GM21526 (cell line): ENCODE data around the gene SPACA6.

Experiments
- ATAC-seq: cut with Tn5 transposase; IDR thresholded peaks from one replicate; pipeline ENCODE4 v1.9.1; 2021; ENCODE audit warnings: moderate library complexity; ENCODE audit not compliant: unreplicated experiment, low FRiP score

SPACA6 gene

GRCh38 chr19:51688671-51689571, 4.2 kb upstream of the SPACA6 start:
- ATAC-seq: no peak

DNA sequence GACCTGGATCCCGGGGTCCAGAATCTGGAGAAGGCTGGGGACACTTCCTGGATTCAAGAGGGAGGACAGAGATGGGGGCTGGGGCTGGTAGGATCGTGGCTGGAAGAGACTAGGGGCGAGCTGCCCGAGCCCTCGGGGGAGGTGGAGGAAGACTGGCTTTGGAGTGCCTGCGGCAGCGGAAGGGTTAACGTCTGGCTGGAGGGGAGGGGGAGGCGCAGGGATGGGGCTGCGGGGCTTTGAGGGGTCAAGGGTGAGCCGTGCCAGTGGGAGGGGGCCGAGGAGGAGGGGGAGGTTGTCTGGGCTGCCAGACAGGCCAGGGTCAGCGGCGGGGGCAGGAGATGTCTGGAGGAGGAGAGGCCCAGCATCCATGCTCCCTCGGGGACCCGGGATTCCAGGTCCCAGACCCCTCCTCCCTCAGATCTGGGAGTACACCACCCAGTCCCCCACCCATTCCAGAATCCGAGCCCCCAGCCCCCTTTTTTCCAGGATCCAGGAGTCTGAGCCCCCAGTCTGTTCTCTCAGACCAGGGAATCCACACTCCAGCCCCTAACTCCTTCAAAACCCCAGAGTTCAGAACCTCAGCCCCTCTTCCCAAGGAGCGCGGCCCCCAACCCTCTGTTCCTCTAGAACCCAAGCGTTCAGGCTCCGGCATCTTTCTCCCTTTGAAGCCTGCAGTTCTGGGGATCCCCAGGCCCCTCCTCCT, 3.2 kb upstream of the SPACA6 start:
- ATAC-seq: no peak

DNA sequence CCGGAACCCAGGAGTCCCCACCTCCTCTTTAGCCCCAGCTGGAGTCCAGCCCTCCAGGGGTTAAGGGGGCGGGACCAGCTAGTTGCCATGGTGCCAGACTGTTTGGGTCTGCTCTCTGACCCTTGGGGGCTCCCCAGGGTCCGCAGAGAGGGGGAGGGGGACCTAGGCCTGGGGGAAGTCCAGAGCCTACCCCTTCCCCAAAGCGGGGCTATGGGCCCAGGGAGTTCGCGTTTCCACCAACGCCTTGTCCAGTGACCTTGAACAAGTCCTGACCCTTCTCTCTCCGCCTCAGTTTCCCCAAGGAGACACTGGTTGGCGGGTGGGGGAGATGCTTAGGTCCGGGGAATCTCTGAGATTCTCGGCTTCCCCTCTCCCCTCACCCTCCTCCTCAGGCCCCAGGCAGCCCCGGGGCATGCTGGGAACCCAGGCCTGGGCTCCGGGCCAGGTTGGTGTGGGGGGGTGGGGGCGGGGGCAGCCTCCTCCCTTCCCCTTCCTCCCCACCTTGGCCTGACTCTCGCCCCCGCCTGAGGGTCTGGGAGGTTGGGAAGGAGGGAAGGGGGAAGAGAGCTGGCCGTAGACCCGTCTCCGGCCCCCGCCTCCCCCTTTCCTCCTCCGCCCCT, 2.6 kb upstream of the SPACA6 start:
- no peak for ATAC-seq

- ATAC-seq: no peak
Measured at GRCh38 chr19:51691074-51691583, 2.0 kb upstream of the SPACA6 start.

DNA sequence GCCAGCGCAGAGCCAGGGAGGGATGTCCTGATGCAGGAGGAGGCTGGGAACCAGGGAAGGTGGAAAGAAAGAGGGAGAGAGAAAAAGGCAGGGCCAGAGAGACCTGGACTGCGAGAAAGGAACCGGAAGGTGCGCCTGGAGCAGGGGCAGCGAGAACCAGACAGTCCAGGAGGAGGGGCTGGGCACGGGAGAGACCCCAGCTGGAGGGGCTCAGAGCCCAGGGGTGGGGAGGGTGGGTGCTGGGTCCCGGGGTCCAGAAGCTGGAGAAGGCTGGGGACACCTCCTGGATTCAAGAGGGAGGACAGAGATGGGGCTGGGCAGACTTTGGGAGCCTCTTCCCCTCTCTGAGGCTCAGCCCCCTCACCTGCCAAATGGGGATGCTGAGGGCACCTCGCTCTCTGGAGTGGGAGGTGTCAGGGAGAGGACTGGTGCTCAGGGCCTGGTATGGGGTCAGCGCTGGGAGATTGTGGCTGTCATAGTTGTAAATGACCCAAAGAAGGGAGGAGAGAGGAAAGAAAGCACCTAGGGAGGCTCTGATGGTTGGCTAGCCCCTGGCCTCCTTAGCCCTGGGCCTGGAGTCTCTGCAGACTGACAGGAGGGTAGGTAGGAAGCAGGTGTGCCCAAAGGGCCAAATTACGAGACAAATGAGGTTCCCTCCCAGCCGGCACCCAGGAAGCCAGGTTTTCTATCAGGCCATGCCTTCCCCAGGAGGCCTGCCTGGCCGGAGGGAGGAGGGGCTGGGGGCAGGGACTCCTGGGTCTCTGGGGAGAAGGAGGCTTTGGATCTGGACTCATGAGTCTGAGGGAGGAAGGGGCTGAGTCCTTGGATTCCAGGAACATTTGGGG, 1.3 kb upstream of the SPACA6 start:
- no peak for ATAC-seq

GRCh38 chr19:51692468-51692867, 662 bp upstream of the SPACA6 start:
- no peak for ATAC-seq

DNA sequence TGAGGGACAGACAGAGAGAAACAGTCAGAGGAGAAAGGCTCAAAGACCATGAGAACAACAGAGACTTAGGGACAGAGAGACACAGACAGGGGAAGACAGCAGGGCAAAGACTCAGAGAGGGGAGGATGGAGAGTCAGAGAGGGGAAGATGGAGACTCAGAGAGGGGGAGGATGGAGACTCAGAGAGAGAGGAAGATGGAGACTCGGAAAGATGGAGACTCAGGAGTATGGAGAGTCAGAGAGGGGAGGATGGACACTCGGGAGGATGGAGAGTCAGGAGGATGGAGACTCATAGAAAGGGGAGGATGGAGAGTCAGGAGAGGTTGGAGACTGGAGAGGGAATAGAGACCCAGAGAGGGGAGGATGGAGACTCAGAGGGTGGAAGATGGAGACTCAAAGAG, 689 bp downstream of the SPACA6 start:
- ATAC-seq: no peak

- ATAC-seq: no peak
Measured at GRCh38 chr19:51694318-51695085, 1.4 kb downstream of the SPACA6 start.

- no peak for ATAC-seq
Measured at GRCh38 chr19:51695088-51695487, 2.0 kb downstream of the SPACA6 start.

DNA sequence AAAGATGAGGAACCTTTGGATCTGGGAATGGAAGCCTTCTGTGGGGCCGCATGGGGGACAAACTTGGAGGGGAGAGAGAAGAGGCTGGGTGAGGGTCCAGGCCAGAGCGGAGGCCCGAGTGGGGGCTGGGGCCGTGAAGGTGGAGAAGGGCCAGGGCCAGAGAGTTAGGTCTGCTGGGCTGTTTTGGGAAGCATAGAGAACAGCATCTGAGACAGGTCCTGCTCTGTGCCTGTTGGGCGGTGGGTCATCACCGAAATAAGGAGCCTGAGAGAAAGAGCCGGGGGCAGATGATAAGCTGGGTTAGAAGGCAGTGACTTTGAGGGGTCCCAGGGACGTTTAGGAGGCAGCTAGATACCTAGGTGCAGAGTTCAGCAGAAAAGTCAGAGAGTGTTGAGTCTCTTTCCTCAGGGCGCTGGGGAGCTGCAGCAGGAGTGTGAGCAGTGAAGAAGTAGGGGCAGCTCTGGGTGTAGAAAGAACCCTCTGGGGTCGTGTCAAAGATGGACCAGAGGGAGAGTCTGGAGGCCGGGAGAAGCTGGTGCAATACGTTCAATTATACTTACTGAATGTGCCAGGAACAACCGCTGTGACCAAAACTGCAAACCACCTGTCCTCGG, 2.7 kb downstream of the SPACA6 start:
- no peak for ATAC-seq

DNA sequence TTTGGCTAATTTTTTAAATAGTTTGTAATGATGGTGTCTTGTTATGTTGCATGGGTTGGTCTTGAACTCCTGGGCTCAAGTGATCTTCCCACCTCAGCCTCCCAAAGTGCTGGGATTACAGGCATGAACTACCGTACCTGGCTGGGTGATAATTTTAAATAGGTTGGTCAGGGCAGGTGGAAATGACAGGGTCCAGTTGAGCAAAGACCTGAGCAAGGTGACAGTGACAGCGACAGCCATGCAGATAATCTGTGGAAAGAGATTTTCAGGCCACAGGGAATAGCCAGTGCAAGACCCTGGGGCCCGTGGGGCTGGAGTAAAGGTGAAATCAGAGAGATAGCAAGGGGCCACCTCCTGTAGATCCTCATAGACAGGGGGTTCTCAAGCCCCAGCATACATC, 3.5 kb downstream of the SPACA6 start:
- ATAC-seq: no peak

DNA sequence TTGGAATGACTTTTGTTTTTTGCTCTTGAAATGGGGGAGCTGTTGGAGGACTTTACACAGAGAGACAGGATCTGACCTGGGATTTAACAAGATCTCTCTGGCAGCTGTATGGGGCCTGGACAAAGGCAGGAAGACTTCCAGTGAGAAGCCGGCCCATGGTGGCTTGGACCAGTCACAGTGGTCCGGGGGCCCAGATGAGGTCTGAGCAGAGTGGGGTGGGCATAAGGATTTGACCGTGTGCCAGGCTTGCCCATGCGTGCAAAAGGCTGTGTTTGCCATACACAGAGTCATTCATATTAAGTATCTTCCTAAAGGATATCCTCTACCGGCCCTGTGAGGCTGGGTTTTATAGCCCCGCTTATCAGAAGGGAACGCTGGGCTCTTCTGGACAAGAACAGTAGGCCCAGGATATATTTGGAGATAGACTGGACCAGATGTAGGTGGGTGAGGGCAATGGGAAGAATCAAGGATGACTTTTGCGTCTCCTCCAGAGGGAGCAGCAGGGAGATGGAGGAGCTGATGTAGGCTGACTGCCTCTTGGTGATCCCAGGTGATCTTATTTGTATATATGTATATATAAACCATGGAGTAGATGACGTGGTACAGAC, 4.1 kb downstream of the SPACA6 start:
- ATAC-seq: no peak

- ATAC-seq: no peak
Measured at GRCh38 chr19:51698296-51698695, 5.2 kb downstream of the SPACA6 start.

DNA sequence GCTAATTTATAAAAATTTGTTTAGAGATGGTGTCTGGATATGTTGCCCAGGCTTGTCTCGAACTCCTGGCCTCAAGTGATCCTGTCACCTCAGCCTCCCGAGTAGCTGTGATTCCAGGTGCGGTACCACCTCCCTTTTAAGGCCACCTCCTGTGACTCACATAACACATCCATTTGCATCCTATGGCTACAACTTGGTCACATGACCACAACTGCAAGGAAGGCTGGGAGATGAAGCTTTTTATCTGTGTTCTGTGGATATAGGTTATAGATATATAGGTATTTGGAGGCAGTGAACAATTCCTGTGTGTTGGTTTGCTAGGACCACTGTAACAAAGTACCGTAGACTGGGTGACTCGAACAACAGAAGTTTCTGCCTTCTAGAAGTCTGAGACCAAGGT, 6.0 kb downstream of the SPACA6 start:
- ATAC-seq: no peak

DNA sequence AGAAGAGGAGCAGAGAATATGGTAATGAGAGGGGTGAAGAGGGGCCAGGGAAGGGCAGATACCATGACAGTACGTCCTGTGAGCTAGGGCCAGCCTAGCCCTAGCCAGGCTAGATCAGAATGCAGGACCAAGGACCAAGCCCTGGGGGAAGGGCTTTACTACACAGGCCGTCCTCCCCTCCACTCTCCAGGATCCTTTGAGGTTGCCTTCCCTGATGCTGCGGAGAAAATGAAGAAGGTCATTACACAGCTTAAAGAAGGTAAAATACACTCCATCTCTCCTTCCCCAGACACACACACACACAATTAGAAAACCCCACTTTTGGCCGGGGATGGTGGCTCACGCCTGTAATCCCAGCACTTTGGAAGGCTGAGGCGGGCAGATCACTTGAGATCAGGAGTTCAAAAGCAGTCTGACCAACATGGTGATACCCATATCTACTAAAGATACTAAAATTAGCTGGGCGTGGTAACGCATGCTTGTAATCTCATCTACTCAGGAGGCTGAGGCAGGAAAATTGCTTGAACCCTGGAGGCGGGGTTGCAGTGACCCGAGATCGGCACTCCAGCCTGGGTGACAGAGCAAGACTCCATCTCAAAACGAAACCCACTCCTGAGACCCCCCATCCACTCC, 8.5 kb downstream of the SPACA6 start:
- ATAC-seq: no peak

DNA sequence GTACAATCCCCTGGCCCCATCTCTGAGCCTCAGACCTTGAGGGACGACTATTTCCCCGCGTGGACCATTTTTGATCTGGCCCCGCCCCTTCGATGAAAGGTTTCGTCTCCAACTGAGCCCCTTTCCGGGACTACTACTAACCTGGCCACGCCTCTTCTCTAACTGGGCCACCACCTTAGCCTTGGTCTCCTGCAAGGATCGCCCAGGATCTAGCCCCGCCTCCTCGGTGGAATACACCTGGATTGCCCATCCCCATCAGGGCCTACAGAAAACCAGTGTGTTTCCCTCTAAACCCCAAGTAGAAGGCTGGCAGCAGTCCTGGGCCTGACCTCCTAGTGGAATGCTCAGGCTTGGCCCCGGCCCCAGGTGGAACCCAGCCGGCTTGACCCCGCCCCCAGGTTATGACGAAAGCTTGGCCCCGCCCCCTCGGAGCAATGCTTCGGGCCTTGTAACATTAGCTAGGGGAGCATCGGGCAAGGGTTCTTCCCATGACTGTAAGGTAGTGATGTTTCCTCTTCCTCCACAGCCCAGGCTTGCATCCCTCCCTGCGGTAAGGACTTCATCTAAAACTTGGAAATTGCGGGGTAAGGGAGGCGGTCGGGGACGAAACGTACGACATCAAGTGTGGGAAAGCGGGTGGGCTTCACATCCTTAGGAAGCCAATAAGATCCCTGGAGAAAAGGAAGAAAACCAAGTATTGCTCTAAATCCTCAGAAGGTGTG, 9.1 kb downstream of the SPACA6 start:
- no peak for ATAC-seq

DNA sequence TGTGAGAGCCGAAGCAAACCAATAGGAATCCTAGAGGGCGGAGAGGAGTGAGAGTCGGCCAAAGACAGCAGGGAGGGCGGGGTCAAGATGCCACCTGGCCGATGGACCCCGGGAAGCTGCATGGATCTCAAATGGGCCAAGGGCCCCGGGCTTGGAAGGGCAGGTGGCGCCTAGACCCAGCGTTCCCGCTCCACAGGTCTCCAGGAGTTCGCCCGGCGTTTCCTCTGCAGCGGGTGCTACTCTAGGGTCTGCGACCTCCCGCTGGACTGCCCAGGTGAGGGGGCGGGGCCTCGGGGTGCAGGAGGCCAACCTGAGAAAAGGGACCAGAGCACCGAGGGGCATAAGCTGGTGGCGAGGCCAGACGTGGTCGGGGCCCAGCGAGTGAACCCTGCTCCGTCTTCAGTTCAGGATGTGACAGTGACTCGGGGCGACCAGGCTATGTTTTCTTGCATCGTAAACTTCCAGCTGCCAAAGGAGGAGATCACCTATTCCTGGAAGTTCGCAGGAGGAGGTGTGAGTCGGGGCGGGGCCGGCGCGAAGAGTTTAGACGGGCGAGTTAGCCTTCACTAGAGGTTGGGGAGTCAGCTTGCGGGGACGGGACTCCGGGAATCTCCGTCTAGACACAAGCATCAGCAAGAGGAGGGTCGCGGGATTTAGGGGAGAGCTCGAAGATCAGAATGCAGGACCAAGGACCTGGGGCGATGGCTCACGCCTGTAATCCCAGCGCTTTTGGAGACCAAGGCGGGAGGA, 9.9 kb downstream of the SPACA6 start:
- ATAC-seq: no peak
